ENCODE data around the gene CLDN17. TPM values are rescaled to one million over a fixed set of nuclear protein-coding genes. Genes with fewer than 3 reads are reported as not detected.

Gene CLDN17
- total RNA-seq = not detected

GRCh38 chr21:30166705-30167104, at the start of gene CLDN17:
Gene CLDN17 (minus strand): TSS chr21:30166805. CDS start chr21:30166617, 188 bp downstream.

GRCh38 chr21:30216041-30216723, 49.6 kb upstream of the CLDN17 start, which contains the start of gene CLDN8:
Gene CLDN8 (minus strand): TSS chr21:30216097. CDS start chr21:30215925, 172 bp downstream.

Other genes starting within 250 kb of the CLDN17 start
- not detected for gene GRIK1, start 226.8 kb downstream of the CLDN17 start, total RNA-seq
- gene CLDN8, start 49.3 kb upstream of the CLDN17 start, total RNA-seq = not detected
- not detected for gene KRTAP24-1, start 116.1 kb upstream of the CLDN17 start, total RNA-seq
- gene KRTAP25-1, start 122.7 kb upstream of the CLDN17 start, total RNA-seq = not detected
- not detected for gene KRTAP26-1, start 153.5 kb upstream of the CLDN17 start, total RNA-seq
- not detected for gene KRTAP27-1, start 170.9 kb upstream of the CLDN17 start, total RNA-seq
- not detected for gene KRTAP23-1, start 181.8 kb upstream of the CLDN17 start, total RNA-seq
- gene KRTAP13-2, start 205.5 kb upstream of the CLDN17 start, total RNA-seq = not detected
- gene KRTAP13-1, start 229.2 kb upstream of the CLDN17 start, total RNA-seq = not detected